ENCODE data around the gene ACAP2. TPM values are rescaled to one million over a fixed set of nuclear protein-coding genes. Genes with fewer than 3 reads are reported as not detected.

Gene ACAP2
- total and polyA plus RNA-seq, 5 donors, result 5.3 to 23.4 (median 21.0) TPM

DNA sequence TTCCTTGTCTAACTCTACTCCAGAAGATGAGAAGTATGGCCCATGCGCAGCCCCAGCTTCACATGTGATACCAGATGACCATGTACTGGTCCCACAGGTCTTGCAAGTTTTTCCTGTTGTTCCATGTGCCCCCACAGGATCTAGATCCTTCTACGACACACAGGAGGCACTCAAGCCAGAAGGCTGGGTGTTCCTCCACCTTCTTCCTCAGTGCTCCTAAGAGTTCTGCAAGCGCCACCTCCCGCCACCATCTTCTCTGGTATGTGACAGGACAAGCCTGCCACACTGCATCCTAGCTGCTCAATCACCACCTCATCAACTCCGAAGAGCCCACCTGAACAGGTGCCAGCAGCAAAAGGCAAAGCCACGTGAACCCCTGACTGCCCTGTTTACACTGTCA, 214.9 kb downstream of the ACAP2 start:
- ATAC-seq (no peak), DNase-seq (peak in 1 of 3 donors; percentile 5)
- H3K4me1 ChIP-seq (ENCODE audit: control insufficient read depth, insufficient read depth, low read length), result peaks cover 4% of the 10 kb centered on the region
- 96% methylated on average over 6 of the region's 6 CpGs for WGBS
- H3K4me3 ChIP-seq (ENCODE audit: low read length), result no peak overlapping the region
- no peaks in the 10 kb centered on the region for H3K9me3 ChIP-seq (ENCODE audit: control insufficient read depth, low read length)
- no peak overlapping the region for H3K27ac ChIP-seq (ENCODE audit: low read length)
- no peaks in the 10 kb centered on the region for H3K27me3 ChIP-seq (ENCODE audit: control insufficient read depth, insufficient read depth)
- intact Hi-C loops (cut with DNase I), result no loop called here

DNA sequence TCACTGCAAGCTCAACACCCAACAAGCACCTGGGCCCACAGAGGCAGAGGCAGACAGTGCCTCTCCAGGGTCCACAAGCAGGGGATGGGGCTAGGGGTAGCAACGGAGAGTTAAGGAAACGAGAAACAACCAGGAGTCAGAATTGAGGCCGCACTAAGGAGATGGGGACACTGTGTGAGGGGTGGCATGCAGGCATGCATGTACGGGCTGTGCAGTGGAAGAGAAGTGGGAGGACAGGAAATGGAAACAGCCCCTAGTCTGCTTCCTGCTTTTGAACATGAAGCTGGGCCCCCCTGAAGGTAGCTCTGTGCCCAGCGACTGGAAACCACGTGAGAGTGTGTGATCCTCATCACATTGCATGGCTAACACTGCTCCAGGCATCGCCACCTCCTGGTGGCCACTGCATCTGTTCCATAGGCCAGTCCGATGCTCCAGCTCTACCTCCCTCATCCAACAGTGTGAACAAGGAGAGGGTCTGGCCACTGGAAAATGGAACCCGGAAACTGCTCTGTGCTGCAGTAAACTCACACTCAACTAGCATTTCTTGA, 215.8 kb downstream of the ACAP2 start:
- intact Hi-C loops (cut with DNase I), result no loop called here
- DNase-seq, result peak in 2 of 3 donors; percentile 39 to 42
- Histone ChIP-seq H3K4me1 (ENCODE audit: control insufficient read depth, insufficient read depth, low read length) (peaks cover 5% of the 10 kb centered on the region), H3K9me3 (ENCODE audit: control insufficient read depth, low read length) (no peaks in the 10 kb centered on the region), H3K27ac (ENCODE audit: low read length) (no peak overlapping the region), H3K27me3 (ENCODE audit: control insufficient read depth, insufficient read depth) (no peaks in the 10 kb centered on the region), H3K4me3 (ENCODE audit: low read length) (no peak overlapping the region)
- WGBS, result 69% methylated on average over 9 of the region's 9 CpGs
- ATAC-seq, result no peak

DNA sequence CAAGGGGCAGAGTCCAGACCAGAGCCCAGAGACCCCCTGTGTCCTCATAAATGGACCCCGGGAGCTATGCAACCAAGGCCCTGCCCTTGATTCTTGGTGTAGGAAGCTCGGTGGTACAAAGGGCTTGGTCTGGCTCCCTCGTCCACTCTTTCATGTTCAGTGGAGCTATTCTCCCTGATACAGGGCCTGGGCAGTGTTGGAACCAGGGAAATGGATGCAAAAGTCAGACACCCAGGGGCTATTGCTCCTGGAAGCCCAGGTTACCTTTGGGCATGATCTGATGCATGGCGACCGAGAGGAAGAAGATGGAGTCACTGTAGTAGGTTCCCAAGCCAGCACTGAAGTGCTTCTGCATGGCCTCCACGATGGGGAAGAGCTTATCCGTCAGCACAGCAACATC, 216.4 kb downstream of the ACAP2 start:
- no peak for ATAC-seq
- no peak overlapping the region for H3K4me3 ChIP-seq (ENCODE audit: low read length)
- H3K27ac ChIP-seq (ENCODE audit: low read length), result no peak overlapping the region
- WGBS, result 93% methylated on average over 7 of the region's 7 CpGs
- H3K4me1 ChIP-seq (ENCODE audit: control insufficient read depth, insufficient read depth, low read length), result peaks cover 8% of the 10 kb centered on the region
- peak in 1 of 3 donors; percentile 6 for DNase-seq
- intact Hi-C loops (cut with DNase I), result no loop called here
- H3K9me3 ChIP-seq (ENCODE audit: control insufficient read depth, low read length), result no peaks in the 10 kb centered on the region
- H3K27me3 ChIP-seq (ENCODE audit: control insufficient read depth, insufficient read depth), result no peaks in the 10 kb centered on the region

DNA sequence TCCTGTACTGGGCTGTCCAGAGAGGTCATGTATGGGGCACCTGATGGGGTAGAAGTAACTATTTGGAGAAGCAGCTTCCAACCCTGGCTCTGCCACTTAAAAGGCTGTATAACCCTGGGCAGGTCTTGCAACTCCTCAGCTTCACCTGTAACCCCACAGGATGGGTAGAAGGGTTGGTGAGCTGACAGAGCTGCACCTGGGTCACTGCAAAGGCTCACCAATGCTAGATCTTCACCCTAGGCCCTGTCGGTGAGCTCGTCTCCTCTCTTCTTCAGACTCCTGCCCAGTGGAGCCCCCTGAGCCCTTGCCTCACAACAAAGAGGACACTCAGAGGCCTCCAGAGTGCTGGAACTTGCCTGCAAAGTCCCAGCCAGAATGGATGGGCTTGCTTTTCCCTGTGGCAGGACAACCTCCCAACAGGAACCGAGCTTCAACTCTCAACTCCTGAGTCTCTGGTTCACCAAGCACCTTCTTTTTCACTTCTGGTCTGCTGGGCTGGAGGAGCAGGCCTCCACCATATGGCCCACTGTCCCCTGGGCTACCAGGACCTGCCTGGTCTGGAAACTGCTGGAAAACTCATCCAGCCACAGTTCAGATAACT, 217.7 kb downstream of the ACAP2 start:
- Histone ChIP-seq H3K9me3 (ENCODE audit: control insufficient read depth, low read length) (no peaks in the 10 kb centered on the region), H3K4me1 (ENCODE audit: control insufficient read depth, insufficient read depth, low read length) (peaks cover 13% of the 10 kb centered on the region), H3K4me3 (ENCODE audit: low read length) (no peak overlapping the region), H3K27me3 (ENCODE audit: control insufficient read depth, insufficient read depth) (no peaks in the 10 kb centered on the region), H3K27ac (ENCODE audit: low read length) (no peak overlapping the region)
- intact Hi-C loops (cut with DNase I), result no loop called here
- ATAC-seq, result no peak
- DNase-seq, result peak in 1 of 3 donors; percentile 5
- WGBS, result 97% methylated on average over 3 of the region's 3 CpGs

Other genes with a start within 250 kb of the ACAP2 start
- 1 to 10 TPM; 4.3 to 6.2 (median 4.9) TPM for gene XXYLT1, start 171.9 kb downstream of the ACAP2 start, total RNA-seq
- 3.3 TPM for gene XXYLT1, start 171.9 kb downstream of the ACAP2 start, polyA plus RNA-seq
- gene PPP1R2, start 100.3 kb upstream of the ACAP2 start, total RNA-seq, result 10 to 100 TPM; 44.7 to 52.4 (median 46.7) TPM
- gene PPP1R2, start 100.3 kb upstream of the ACAP2 start, polyA plus RNA-seq, result 31.1 TPM
- 10 to 100 TPM; 31.8 to 45.9 (median 40.8) TPM for gene APOD, start 140.9 kb upstream of the ACAP2 start, total RNA-seq
- 174 TPM for gene APOD, start 140.9 kb upstream of the ACAP2 start, polyA plus RNA-seq